GM21360 (cell line): ENCODE results near the gene UNC13B.

ENCODE experiments used
- ATAC-seq: cut with Tn5 transposase; IDR thresholded peaks from one replicate; pipeline ENCODE4 v1.9.1; 2021; ENCODE audit warnings: mild to moderate bottlenecking, moderate library complexity; ENCODE audit not compliant: unreplicated experiment

UNC13B gene

DNA sequence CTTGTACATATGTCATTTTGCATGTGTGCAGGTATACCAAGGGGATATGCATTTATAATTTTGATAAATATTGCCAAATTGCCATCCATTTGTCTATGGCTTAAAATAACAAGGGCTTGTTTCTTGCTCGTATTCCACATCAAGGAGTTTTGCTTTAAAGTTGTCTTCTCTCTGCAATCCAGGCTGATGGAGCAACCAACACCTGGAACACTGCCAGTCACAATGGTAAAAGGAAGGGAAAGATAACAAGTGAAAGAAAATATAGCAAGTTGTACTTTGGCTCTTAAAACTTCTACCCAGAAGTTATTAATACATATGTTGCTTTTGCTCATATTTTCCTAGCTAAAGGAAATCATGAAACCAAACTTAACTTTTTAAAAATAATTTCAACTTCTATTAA lies 156.9 kb downstream of the UNC13B start:
- no peak for ATAC-seq

DNA sequence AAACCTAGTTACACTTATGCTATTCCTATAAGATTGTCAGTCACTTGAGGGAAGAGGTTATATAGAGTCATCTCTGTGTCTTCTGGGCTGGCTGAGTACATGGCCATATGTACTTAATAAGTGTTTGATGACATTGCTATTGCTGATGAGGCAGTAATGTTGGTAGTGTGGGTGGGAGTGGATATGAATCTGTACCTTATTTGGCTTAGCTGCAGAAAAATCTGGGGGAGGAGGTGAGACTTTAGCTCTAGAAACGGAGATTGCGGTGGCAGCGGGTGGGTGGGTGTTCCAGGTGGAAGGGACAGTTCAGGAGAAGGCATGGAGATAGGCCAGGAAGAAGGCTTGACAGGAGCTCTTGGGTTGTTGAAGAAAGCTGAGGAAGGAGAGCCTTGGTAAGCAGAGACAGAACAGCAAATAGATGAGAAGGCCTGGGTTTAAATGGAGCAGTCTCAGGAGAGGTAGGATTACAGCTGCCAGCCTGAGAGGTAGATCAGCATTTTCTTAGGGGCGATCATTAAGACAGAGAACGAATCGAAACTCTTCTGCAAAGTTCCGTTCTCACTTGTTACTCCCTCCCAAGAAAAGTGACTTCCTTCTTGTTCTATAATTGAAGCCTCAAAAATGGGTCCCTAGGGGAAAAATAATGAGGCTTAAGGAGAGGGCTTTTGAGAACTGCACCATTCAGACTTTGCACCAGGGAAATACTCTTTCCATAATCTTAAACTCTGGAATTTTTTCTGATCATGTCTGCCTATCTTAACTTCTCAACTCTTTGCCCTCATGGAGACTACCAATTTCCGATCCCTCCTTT lies 160.5 kb downstream of the UNC13B start:
- no peak for ATAC-seq

DNA sequence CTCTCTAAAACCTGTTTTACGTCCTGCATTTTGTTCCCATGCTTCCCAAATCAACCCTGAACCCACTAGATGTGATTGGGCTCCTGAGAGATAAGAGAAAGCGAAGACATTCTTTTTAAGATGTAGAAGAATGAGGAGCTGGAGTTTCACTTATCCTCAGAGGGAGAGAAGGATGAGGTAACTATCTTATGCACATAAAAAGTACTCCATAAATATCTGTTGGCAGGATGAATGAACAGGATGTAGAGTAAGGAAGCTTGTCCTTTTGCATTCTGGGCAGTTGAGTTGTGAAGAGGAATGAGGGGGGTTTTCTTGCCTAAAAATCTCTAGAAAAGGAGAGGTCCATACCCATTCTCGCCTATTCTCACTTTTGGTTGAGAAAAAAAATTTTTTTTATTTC lies 163.2 kb downstream of the UNC13B start:
- no peak for ATAC-seq

DNA sequence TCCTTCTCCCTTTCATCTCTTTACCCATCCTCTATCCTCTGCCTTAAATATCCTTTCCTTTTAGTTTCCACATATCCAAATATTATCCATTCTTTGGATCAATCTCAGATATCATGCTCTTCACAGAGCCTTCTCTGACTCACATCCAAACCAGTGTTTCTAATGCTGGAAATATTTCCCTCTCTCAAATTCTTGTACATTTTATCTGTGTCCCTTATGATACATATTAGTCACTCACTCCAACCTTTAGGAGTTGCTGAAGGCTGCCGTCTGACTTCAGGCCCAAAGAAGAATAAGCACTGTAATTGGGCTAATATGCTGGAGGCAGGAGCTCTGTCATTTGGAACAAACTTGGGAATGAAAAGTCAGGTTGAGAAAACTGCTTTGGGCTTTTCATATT lies 171.7 kb downstream of the UNC13B start:
- ATAC-seq = no peak

GRCh38 chr9:35335164-35335563 lies 173.4 kb downstream of the UNC13B start:
- no peak for ATAC-seq

- no peak for ATAC-seq
Measured at GRCh38 chr9:35338086-35338485, 176.3 kb downstream of the UNC13B start.

- no peak for ATAC-seq
Measured at GRCh38 chr9:35338561-35339274, 176.9 kb downstream of the UNC13B start.

DNA sequence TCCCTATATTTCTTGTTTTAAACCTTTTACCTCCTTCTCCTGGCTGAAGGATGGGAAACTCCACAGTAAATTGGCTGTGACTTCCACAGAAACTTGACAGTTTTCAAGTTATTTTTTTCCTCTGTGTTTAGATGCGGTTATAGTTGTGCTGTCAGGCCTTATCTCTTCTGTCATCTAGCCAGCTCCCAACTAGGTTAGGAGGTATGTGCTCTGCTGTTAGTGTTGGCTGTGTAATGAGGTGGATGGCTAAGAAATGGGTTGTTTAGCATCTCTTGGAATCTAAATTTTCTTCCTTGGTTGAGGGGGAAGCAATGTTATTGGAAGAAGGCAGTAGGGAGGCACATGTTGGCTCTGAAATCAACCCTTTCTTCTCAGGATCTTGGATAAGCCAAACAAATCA lies 178.2 kb downstream of the UNC13B start:
- no peak for ATAC-seq

- no peak for ATAC-seq
Measured at GRCh38 chr9:35341021-35341420, 179.2 kb downstream of the UNC13B start.

DNA sequence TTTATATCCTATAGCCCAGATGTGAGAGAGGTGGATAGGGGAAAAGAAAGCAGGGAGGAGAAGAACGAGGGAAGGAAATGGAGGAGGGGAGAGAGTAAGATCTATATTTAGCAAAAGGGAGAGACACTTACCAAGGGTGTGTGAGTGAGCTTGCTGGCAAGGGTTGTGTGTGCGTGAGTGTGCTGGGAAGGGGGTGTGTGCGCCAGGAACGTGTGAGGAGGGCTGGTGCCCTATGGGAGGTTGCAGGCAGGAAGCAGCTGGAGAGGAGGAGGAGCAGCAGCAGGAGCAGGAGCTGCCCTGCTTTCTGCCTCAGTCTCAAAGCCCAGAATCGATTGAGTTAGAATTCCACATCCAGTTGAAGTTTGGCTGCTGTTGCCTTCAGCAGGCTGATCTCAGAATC lies 179.8 kb downstream of the UNC13B start:
- ATAC-seq = no peak

- ATAC-seq = no peak
Measured at GRCh38 chr9:35342221-35342958, 180.6 kb downstream of the UNC13B start.

DNA sequence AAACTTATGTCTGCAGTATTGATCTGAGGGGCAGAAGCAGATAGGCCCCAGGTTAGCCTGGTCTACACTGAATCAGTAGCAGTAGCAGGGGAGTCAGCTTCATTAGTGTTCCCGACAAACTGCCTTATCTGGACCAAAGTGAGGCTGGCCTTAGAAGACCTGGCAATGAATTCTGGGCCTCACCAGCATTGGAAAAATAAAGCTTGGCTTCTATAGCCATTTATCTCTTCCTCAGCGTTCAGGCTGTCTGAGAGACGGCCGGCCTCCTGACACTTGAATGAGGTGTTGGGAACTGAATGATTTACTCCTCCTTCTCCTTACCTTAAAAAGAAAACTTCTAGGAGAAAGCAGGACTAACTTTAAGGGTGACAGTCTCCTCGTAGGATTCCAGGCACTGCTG lies 186.3 kb downstream of the UNC13B start:
- no peak for ATAC-seq

GRCh38 chr9:35349287-35349990 lies 187.6 kb downstream of the UNC13B start:
- ATAC-seq = no peak

DNA sequence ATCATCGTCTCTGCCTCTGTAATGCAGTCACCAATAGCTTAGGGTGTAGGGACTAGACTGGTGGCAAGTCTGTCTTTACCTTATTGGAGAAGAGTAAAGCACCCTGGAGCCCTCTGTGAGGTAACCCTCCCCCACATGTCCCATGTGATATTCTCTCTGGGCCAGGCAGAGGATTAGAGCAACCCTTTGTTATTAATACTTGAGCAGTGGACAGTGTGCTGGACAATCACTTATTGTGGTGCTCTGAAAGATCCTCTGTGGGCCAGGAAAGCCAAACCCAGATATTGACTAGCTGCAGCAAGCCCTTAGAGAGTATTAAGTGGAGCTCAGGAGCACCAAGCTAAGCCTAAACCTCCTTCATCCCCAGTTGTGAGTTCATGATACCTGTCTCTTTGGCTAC lies 188.4 kb downstream of the UNC13B start:
- ATAC-seq = no peak

GRCh38 chr9:35350827-35351549 lies 189.2 kb downstream of the UNC13B start:
- no peak for ATAC-seq

GRCh38 chr9:35353731-35354365 lies 192.0 kb downstream of the UNC13B start:
- ATAC-seq = no peak

GRCh38 chr9:35355939-35356338 lies 194.1 kb downstream of the UNC13B start:
- no peak for ATAC-seq

GRCh38 chr9:35357116-35357515 lies 195.3 kb downstream of the UNC13B start:
- ATAC-seq = no peak

DNA sequence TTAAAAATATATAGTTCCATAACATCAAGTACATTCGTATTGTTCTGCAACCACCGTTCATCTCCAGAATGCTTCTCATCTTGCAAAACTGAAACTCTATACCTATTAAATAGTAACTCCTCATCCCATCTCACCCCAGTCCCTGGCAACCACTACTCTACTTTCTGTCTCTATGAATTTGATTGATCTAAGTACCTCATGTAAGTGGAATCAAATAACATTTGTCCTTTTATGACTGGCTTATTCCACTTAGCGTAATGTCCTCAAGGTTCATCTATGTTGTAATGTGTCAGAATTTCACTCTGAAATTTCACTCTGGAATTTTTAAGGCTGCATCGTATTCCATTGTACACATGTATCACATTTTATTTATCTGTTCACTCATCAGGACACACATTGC lies 196.0 kb downstream of the UNC13B start:
- ATAC-seq = no peak
